Gastroesophageal sphincter (tissue), 4 donors: Measurements from ENCODE around the gene SKP1. TPM values are rescaled to one million over a fixed set of nuclear protein-coding genes. Genes with fewer than 3 reads are reported as not detected.

Experiments
- ATAC-seq: fragments of 150-250 bp; one replicate; pipeline ENCODE4 v1.9.1; 2016; ENCODE audit warnings: mild to moderate bottlenecking, moderate library complexity
- H3K27ac ChIP-seq, 4 donors: fragments of 200-600 bp; sonication (generic) in 3 of 4; 1 replicate in 3 of 4; 2 replicates in 1 of 4; pipeline ENCODE4 v1.5.1; 2016 to 2019
- H3K27me3 ChIP-seq: fragments of 200-600 bp; sonication (generic); one replicate; pipeline ENCODE4 v1.5.1; 2019
- H3K36me3 ChIP-seq, 2 donors: fragments of 200-600 bp; sonication (generic); one replicate each; pipeline ENCODE4 v1.5.1; 2019; ENCODE audit warnings: control low read depth in 1 of 2
- H3K4me1 ChIP-seq, 3 donors: fragments of 200-600 bp; sonication (generic); 1 replicate in 2 of 3; 2 replicates in 1 of 3; pipeline ENCODE4 v1.5.1; 2016 to 2019; ENCODE audit warnings: control low read depth in 2 of 3
- H3K4me3 ChIP-seq, 2 donors: fragments of 200-600 bp; sonication (generic); one replicate each; pipeline ENCODE4 v1.5.1; 2019; ENCODE audit warnings: mild to moderate bottlenecking in 1 of 2, moderate library complexity in 1 of 2
- H3K9me3 ChIP-seq, 3 donors: fragments of 200-600 bp; sonication (generic); one replicate each; pipeline ENCODE4 v1.5.1; 2017 to 2019; ENCODE audit warnings: control low read depth in 2 of 3
- CTCF ChIP-seq, 4 experiments: fragments of 200-600 bp in 2 of 4; fragments of 450-650 bp in 2 of 4; sonication (generic) in 1 of 4; IDR thresholded peaks; one replicate each; pipeline ENCODE4 v1.5.1; 2017 to 2019; ENCODE audit warnings: antibody characterized with exemption in 4 of 4, mild to moderate bottlenecking in 2 of 4, moderate library complexity in 2 of 4
- EP300 ChIP-seq: sonication (generic); formaldehyde crosslinking; IDR thresholded peaks from one replicate; pipeline ENCODE4 v1.6.1; 2017; ENCODE audit warnings: antibody characterized with exemption, mild to moderate bottlenecking
- POLR2A ChIP-seq, 2 donors: fragments of 450-650 bp; IDR thresholded peaks; one replicate each; pipeline ENCODE4 v1.6.1; 2017; ENCODE audit warnings: antibody characterized with exemption in 2 of 2, mild to moderate bottlenecking in 2 of 2, moderate library complexity in 1 of 2
- POLR2AphosphoS5 ChIP-seq: sonication (generic); formaldehyde crosslinking; IDR thresholded peaks from one replicate; pipeline ENCODE4 v1.6.1; 2017; ENCODE audit warnings: antibody characterized with exemption
- WGBS, 2 donors: methylation state at CpG; one replicate each; pipeline ENCODE4 v1.1.5; 2018; ENCODE audit warnings: low coverage in 1 of 2; 5-methylcytosine and 5-hydroxymethylcytosine counted together
- total RNA-seq, 4 donors: library from RNA; depleted of rRNA; stranded (reverse); fragments of >200 nt; gene quantifications; one replicate each; pipeline ENCODE4 v1.1.0, GENCODE V29; 2016

The SKP1 gene
- total RNA-seq, 4 donors from 2014 or later: 313 to 463 (median 399) TPM

GRCh38 chr5:134106991-134107701 is 69.6 kb downstream of the SKP1 start:
- H3K4me3 ChIP-seq: no peak overlapping the region
- H3K9me3 ChIP-seq: no peaks in the 10 kb centered on the region
- peaks cover 0 to 3% (median 0%) of the 10 kb centered on the region in 3 donors for H3K4me1 ChIP-seq
- 77% methylated on average over 3 of the region's 10 CpGs; no CpG with 5 or more reads in 1 of the 2 donors for WGBS, 2 donors
- H3K27ac ChIP-seq: no peak overlapping the region
- no peak for ATAC-seq
- no peaks in the 10 kb centered on the region for H3K36me3 ChIP-seq
- H3K27me3 ChIP-seq: peaks cover 29% of the 10 kb centered on the region
- TF ChIP-seq EP300 (no peak), POLR2A (IDR thresholded peaks at IDR 0.05) (no peak), POLR2AphosphoS5 (no peak), CTCF (IDR thresholded peaks at IDR 0.05) (no peak)

- H3K4me1 ChIP-seq: peaks cover 0 to 22% (median 0%) of the 10 kb centered on the region in 3 donors
- no peaks in the 10 kb centered on the region for H3K36me3 ChIP-seq
- ATAC-seq: no peak
- H3K9me3 ChIP-seq: no peaks in the 10 kb centered on the region
- TF ChIP-seq POLR2A (IDR thresholded peaks at IDR 0.05) (no peak), EP300 (no peak)
- H3K27ac ChIP-seq: no peak overlapping the region
- H3K27me3 ChIP-seq: peaks cover 8% of the 10 kb centered on the region
- H3K4me3 ChIP-seq: no peak overlapping the region
- 69 to 100% methylated on average over 2 of the region's 11 CpGs for whole genome bisulfite sequencing, 2 donors
These were observed 72.6 kb downstream of the SKP1 start for GRCh38 chr5:134103998-134104654.

- Histone ChIP-seq H3K27ac (no peak overlapping the region), H3K9me3 (no peaks in the 10 kb centered on the region), H3K4me1 (peaks cover 0 to 22% (median 0%) of the 10 kb centered on the region in 3 donors), H3K27me3 (peaks cover under 1% of the 10 kb centered on the region), H3K36me3 (no peaks in the 10 kb centered on the region), H3K4me3 (no peak overlapping the region)
- no peak for ATAC-seq
- no peak for TF ChIP-seq EP300
- no peak for TF ChIP-seq CTCF (IDR thresholded peaks at IDR 0.05)
- TF ChIP-seq POLR2A (IDR thresholded peaks at IDR 0.05): no peak
- TF ChIP-seq POLR2AphosphoS5: no peak
- WGBS, 2 donors: 45 to 92% methylated on average over 2 of the region's 9 CpGs
These were observed 73.4 kb downstream of the SKP1 start for GRCh38 chr5:134103397-134103796.

- TF ChIP-seq CTCF (IDR thresholded peaks at IDR 0.05): peak in 3 of 4 experiments; percentile 68 to 97 (median 71)
- TF ChIP-seq POLR2A (IDR thresholded peaks at IDR 0.05): no peak
- TF ChIP-seq EP300: no peak
- H3K4me3 ChIP-seq: no peak overlapping the region
- H3K27ac ChIP-seq: no peak overlapping the region
- H3K9me3 ChIP-seq: no peaks in the 10 kb centered on the region
- peak; percentile 74 for ATAC-seq
- no peaks in the 10 kb centered on the region for H3K27me3 ChIP-seq
- WGBS, 2 donors: 40 to 60% methylated on average over 1 of the region's 20 CpGs
- H3K4me1 ChIP-seq: peaks cover 0 to 22% (median 0%) of the 10 kb centered on the region in 3 donors
- no peaks in the 10 kb centered on the region for H3K36me3 ChIP-seq
These were observed 74.9 kb downstream of the SKP1 start for GRCh38 chr5:134101686-134102439.

- H3K4me1 ChIP-seq: peaks cover 0 to 22% (median 0%) of the 10 kb centered on the region in 3 donors
- no peaks in the 10 kb centered on the region for H3K36me3 ChIP-seq
- TF ChIP-seq POLR2A (IDR thresholded peaks at IDR 0.05): no peak
- no peak for TF ChIP-seq CTCF (IDR thresholded peaks at IDR 0.05)
- no peak for TF ChIP-seq EP300
- TF ChIP-seq POLR2AphosphoS5: no peak
- 57 to 69% methylated on average over 2 to 4 of the region's 10 CpGs for WGBS, 2 donors
- ATAC-seq: no peak
- H3K4me3 ChIP-seq: no peak overlapping the region
- no peaks in the 10 kb centered on the region for H3K27me3 ChIP-seq
- H3K27ac ChIP-seq: peak overlapping the region in 1 of 4 donors; percentile 1
- H3K9me3 ChIP-seq: no peaks in the 10 kb centered on the region
These were observed 76.3 kb downstream of the SKP1 start for GRCh38 chr5:134100283-134101091.
